GM12878 (cell line): ENCODE measurements around the gene TAF7L. TPM values are rescaled to one million over a fixed set of nuclear protein-coding genes. Genes with fewer than 3 reads are reported as not detected.
"Not testable (repeated sequence)": the region's sequence is repeated elsewhere in the genome, so short reads cannot be mapped to it uniquely, and the experiment has no call there.

ENCODE experiments used
- ATAC-seq: fragments of 200-7000 bp; cut with Tn5 transposase; 3 replicates; pipeline ENCODE4 v1.9.1; 2020; ENCODE audit warnings: mild to moderate bottlenecking, moderate library complexity
- BruUV-seq: library from RNA; stranded (reverse); fragments of 400-500 nt; replicated peaks from 2 replicates; lab custom pipeline; 2021; lab: Mats Ljungman, UMichigan
- CTCF ChIA-PET: fragments of 300-600 bp; sonication (Branson Sonifier 250); formaldehyde crosslinking; extraction: SDS; loops from one replicate; lab custom pipeline; 2021; ENCODE audit warnings: inconsistent platforms; lab: Yijun Ruan, JAX
- POLR2A ChIA-PET: fragments of 350-600 bp; formaldehyde crosslinking; extraction: SDS; loops from one replicate; lab custom pipeline; 2021; ENCODE audit warnings: inconsistent platforms; lab: Charles Lee
- RAD21 ChIA-PET: fragments of 300-600 bp; sonication (Branson Sonifier 250); formaldehyde crosslinking; loops from one replicate; lab custom pipeline; 2023; ENCODE audit warnings: antibody characterized with exemption; ENCODE audit not compliant: unreplicated experiment; lab: Charles Lee
- SMC1A ChIA-PET: fragments of 300-600 bp; sonication (Branson Sonifier 250); formaldehyde crosslinking; loops from one replicate; lab custom pipeline; 2023; ENCODE audit not compliant: unreplicated experiment, uncharacterized antibody; lab: Charles Lee
- DNase-seq: peaks from one replicate; pipeline ENCODE4 v3.0.0-alpha.2; 2011; ENCODE audit warnings: low read depth, low spot score
- FAIRE-seq: peaks from 3 replicates; lab custom pipeline; 2011; peaks lifted over from hg19 to GRCh38; lab: Jason Lieb, UNC
- H2AFZ ChIP-seq: 2 replicates; pipeline ENCODE4 v1.6.0; 2011; ENCODE audit warnings: low read depth, low read length, control low read depth; ENCODE audit not compliant: control insufficient read depth
- H3K27ac ChIP-seq: 2 replicates; pipeline ENCODE4 v1.5.1; 2011; ENCODE audit warnings: control low read depth; ENCODE audit not compliant: control insufficient read depth, insufficient read depth
- H3K27me3 ChIP-seq, 2 experiments: replicated peaks in 1 of 2; 2 replicates each; pipeline versions ENCODE4 v1.6.0 to v1.6.1; 2011; ENCODE audit warnings: low read length in 1 of 2; ENCODE audit not compliant: control insufficient read depth in 2 of 2, insufficient read depth in 2 of 2
- H3K36me3 ChIP-seq, 2 experiments: 2 replicates each; pipeline ENCODE4 v1.5.1; 2011; ENCODE audit warnings: low read length in 1 of 2; ENCODE audit not compliant: control insufficient read depth in 2 of 2, insufficient read depth in 2 of 2
- H3K4me1 ChIP-seq: 2 replicates; pipeline ENCODE4 v1.6.1; 2011; ENCODE audit warnings: mild to moderate bottlenecking, low read length, moderate library complexity, mixed read lengths; ENCODE audit not compliant: control insufficient read depth, insufficient read depth
- H3K4me2 ChIP-seq: 2 replicates; pipeline ENCODE4 v1.6.0; 2011; ENCODE audit warnings: control low read depth; ENCODE audit not compliant: control insufficient read depth, insufficient read depth
- H3K4me3 ChIP-seq: fragments of 200-600 bp; sonication (generic); 2 replicates; pipeline ENCODE4 v1.5.1; 2016
- H3K79me2 ChIP-seq: 2 replicates; pipeline ENCODE4 v1.6.0; 2011; ENCODE audit warnings: low read length; ENCODE audit not compliant: control insufficient read depth, insufficient read depth
- H3K9ac ChIP-seq: 2 replicates; pipeline ENCODE4 v1.8.0; 2011; ENCODE audit warnings: low read length, control low read depth, mixed read lengths; ENCODE audit not compliant: control insufficient read depth, insufficient read depth
- H3K9me3 ChIP-seq: replicated peaks from 3 replicates; pipeline ENCODE4 v1.5.1; 2011; ENCODE audit warnings: mild to moderate bottlenecking, low read length; ENCODE audit not compliant: control insufficient read depth, insufficient read depth
- H4K20me1 ChIP-seq: 2 replicates; pipeline ENCODE4 v1.6.0; 2011; ENCODE audit not compliant: control insufficient read depth, insufficient read depth
- POU2F2 ChIP-seq: IDR thresholded peaks from 3 replicates; pipeline ENCODE4 v1.6.1; 2011; ENCODE audit warnings: low read depth, mild to moderate bottlenecking, low read length, borderline replicate concordance
- SPI1 ChIP-seq: IDR thresholded peaks from 2 replicates; pipeline ENCODE4 v1.6.1; 2011; ENCODE audit warnings: low read depth, mild to moderate bottlenecking, low read length, moderate library complexity, borderline replicate concordance; ENCODE audit not compliant: insufficient read depth
- WGBS: methylation state at CpG from one replicate; pipeline ENCODE4 v1.1.6; 2016; ENCODE audit warnings: low lambda C conversion rate; ENCODE audit not compliant: insufficient replicate concordance, insufficient coverage; ENCODE audit errors: missing lambda C conversion rate; 5-methylcytosine and 5-hydroxymethylcytosine counted together
- in situ Hi-C: fragments of 300-500 bp; cut with MboI; formaldehyde crosslinking; loops from 9 replicates; pipeline ENCODE4 v1.14.3; 2018; ENCODE audit warnings: mixed read lengths
- intact Hi-C: fragments of 100-400 bp; cut with micrococcal nuclease; formaldehyde crosslinking; loops from one replicate; pipeline ENCODE4 v1.14.2; 2022; ENCODE audit not compliant: unreplicated experiment
- polyA plus RNA-seq, 11 experiments: library from polyadenylated mRNA; depleted of rRNA in 4 of 11; unstranded in 6 of 11; stranded (reverse) in 5 of 11; fragments of >200 nt; fragmentation: Nextera tagmentation in 4 of 11; fragmentation: Illumina TruSeq in 1 of 11; extraction: Ambion mirVana in 4 of 11; extraction: Trizol in 1 of 11; gene quantifications; 1 replicate in 1 of 11; 2 replicates in 10 of 11; pipeline versions ENCODE4 v1.2.1 to v1.2.3, GENCODE V29; 2011 to 2016; ENCODE audit warnings: inconsistent platforms in 2 of 11, missing spikeins in 2 of 11, low read depth in 1 of 11
- total RNA-seq, 4 experiments: library from RNA; depleted of rRNA in 3 of 4; stranded (reverse); fragments of >200 nt in 3 of 4; fragmentation: Illumina TruSeq in 1 of 4; extraction: Trizol in 1 of 4; gene quantifications; 2 replicates each; pipeline versions ENCODE4 v1.2.1 to v1.2.3, GENCODE V29; 2013 to 2021

Gene TAF7L
- total and polyA plus RNA-seq, 10 of the 15 experiments (the other 5 are each of a cell fraction or from before 2014, with no cell fraction given) = 0.05 to 0.11 (median 0.08) TPM; not detected in 6

DNA sequence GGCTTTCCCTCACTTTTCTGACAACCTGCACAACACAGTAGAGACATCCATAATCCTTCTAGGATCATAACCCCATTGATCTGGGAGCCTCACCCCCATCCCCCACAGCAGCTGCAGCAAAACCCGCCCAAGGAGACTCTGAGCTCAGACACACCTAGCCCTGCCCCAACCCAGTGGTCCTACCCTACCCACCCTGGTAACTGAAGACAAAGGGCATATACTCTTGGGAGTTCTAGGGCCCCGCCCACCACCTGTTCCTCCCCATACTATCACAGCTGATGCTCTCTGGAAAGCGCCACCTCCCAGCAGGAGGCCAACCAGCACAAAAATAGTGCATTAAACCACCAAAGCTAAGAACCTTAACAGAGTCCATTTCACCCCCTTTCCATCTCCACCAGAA lies 35.5 kb upstream of the TAF7L start:
- H3K79me2 ChIP-seq, H3K9ac ChIP-seq, H3K4me3 ChIP-seq, RAD21 ChIA-PET, CTCF ChIA-PET, H2AFZ ChIP-seq, in situ Hi-C loops, H3K4me2 ChIP-seq, DNase-seq, H3K27ac ChIP-seq, SMC1A ChIA-PET, intact Hi-C loops, H4K20me1 ChIP-seq, ATAC-seq, BruUV-seq, H3K4me1 ChIP-seq, POLR2A ChIA-PET, H3K9me3 ChIP-seq, H3K27me3 ChIP-seq, FAIRE-seq, H3K36me3 ChIP-seq: not testable (repeated sequence)
- 33% methylated on average over 3 of the region's 3 CpGs for WGBS

DNA sequence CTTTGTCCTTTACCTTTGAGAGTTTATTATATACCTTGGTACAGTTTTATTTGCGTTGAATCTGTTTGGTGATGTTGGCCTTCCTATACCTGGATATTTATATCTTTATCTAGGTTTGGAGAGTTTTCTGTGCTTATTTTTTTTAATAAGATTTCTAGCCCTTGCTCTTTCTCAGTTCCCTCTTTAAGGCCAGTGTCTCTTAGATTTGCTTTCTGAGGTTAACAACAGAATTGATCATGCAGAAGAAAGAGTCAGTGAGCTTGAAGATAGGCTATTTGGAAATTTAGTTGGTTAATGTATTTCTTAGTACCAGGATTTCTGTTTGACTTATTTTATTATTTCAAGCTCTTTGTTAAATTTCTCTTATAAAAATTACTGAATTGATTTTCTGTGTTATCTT lies 12.7 kb upstream of the TAF7L start:
- TF ChIP-seq SPI1 (peak; percentile 43; the same call in 1 of the 2 replicates), POU2F2 (no peak)
- ATAC-seq (peak; percentile 17; the same call in 1 of the 3 replicates), DNase-seq (no peak), FAIRE-seq (peak; percentile 49)
- H3K36me3 ChIP-seq = no peaks in the 10 kb centered on the region
- no TSS peak for BruUV-seq
- SMC1A ChIA-PET = no interaction called here
- H4K20me1 ChIP-seq = no peaks in the 10 kb centered on the region
- in situ Hi-C loops (no loop called here), intact Hi-C loops (no loop called here)
- no peak overlapping the region for H2AFZ ChIP-seq
- POLR2A ChIA-PET = no interaction called here
- no peaks in the 10 kb centered on the region for H3K4me1 ChIP-seq
- H3K27me3 ChIP-seq = no peaks in the 10 kb centered on the region
- H3K4me3 ChIP-seq = no peak overlapping the region
- H3K9me3 ChIP-seq = no peaks in the 10 kb centered on the region
- no peak overlapping the region for H3K4me2 ChIP-seq
- no peak overlapping the region for H3K9ac ChIP-seq
- CTCF ChIA-PET = no interaction called here
- RAD21 ChIA-PET = no interaction called here
- WGBS = 11% methylated on average over 1 of the region's 1 CpG
- H3K27ac ChIP-seq = no peak overlapping the region
- H3K79me2 ChIP-seq = no peaks in the 10 kb centered on the region

- H4K20me1 ChIP-seq, ATAC-seq, in situ Hi-C loops, H2AFZ ChIP-seq, intact Hi-C loops, RAD21 ChIA-PET, H3K27me3 ChIP-seq, H3K9me3 ChIP-seq, H3K79me2 ChIP-seq, H3K4me1 ChIP-seq, BruUV-seq, H3K9ac ChIP-seq, H3K36me3 ChIP-seq, H3K4me2 ChIP-seq, POLR2A ChIA-PET, H3K27ac ChIP-seq, DNase-seq, CTCF ChIA-PET, H3K4me3 ChIP-seq, SMC1A ChIA-PET, FAIRE-seq: not testable (repeated sequence)
- 74% methylated on average over 3 of the region's 3 CpGs for WGBS
Measured at GRCh38 chrX:101295603-101296002, 4.5 kb upstream of the TAF7L start.
